ENCODE results near the gene ADAP1.

DNA sequence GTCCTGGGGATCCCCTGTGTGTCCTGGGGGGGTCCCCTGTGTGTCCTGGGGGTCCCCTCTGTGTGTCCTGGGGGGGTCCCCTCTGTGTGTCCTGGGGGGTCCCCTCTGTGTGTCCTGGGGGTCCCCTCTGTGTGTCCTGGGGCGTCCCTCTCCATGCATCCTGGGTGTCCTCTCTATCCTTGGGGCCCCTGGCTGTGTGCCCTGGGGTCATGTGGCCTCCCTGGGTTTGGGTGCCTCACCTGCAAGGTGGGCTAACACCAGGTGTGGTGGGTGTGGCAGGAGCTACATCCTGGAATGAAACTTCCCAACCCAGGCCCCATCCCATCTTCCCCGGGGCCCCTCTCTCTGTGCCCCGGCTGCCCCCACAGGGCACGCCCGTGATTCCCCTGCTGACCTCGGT lies 33.4 kb upstream of the ADAP1 start:
- TF ChIP-seq, protein P1, sequence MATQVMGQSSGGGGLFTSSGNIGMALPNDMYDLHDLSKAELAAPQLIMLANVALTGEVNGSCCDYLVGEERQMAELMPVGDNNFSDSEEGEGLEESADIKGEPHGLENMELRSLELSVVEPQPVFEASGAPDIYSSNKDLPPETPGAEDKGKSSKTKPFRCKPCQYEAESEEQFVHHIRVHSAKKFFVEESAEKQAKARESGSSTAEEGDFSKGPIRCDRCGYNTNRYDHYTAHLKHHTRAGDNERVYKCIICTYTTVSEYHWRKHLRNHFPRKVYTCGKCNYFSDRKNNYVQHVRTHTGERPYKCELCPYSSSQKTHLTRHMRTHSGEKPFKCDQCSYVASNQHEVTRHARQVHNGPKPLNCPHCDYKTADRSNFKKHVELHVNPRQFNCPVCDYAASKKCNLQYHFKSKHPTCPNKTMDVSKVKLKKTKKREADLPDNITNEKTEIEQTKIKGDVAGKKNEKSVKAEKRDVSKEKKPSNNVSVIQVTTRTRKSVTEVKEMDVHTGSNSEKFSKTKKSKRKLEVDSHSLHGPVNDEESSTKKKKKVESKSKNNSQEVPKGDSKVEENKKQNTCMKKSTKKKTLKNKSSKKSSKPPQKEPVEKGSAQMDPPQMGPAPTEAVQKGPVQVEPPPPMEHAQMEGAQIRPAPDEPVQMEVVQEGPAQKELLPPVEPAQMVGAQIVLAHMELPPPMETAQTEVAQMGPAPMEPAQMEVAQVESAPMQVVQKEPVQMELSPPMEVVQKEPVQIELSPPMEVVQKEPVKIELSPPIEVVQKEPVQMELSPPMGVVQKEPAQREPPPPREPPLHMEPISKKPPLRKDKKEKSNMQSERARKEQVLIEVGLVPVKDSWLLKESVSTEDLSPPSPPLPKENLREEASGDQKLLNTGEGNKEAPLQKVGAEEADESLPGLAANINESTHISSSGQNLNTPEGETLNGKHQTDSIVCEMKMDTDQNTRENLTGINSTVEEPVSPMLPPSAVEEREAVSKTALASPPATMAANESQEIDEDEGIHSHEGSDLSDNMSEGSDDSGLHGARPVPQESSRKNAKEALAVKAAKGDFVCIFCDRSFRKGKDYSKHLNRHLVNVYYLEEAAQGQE (tag by site-specific recombination; IDR thresholded peaks at IDR 0.05), result no peak
- TF ChIP-seq, protein P2, sequence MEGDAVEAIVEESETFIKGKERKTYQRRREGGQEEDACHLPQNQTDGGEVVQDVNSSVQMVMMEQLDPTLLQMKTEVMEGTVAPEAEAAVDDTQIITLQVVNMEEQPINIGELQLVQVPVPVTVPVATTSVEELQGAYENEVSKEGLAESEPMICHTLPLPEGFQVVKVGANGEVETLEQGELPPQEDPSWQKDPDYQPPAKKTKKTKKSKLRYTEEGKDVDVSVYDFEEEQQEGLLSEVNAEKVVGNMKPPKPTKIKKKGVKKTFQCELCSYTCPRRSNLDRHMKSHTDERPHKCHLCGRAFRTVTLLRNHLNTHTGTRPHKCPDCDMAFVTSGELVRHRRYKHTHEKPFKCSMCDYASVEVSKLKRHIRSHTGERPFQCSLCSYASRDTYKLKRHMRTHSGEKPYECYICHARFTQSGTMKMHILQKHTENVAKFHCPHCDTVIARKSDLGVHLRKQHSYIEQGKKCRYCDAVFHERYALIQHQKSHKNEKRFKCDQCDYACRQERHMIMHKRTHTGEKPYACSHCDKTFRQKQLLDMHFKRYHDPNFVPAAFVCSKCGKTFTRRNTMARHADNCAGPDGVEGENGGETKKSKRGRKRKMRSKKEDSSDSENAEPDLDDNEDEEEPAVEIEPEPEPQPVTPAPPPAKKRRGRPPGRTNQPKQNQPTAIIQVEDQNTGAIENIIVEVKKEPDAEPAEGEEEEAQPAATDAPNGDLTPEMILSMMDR (tag by site-specific recombination; IDR thresholded peaks at IDR 0.05), result no peak
- no peak for TF ChIP-seq ZNF561 (tag by site-specific recombination; IDR thresholded peaks at IDR 0.05; ENCODE audit: borderline replicate concordance)
- TF ChIP-seq ZNF785 (tag by site-specific recombination; IDR thresholded peaks at IDR 0.05), result no peak
- TF ChIP-seq OVOL3 (tag by site-specific recombination; IDR thresholded peaks at IDR 0.05), result no peak
- no peak for TF ChIP-seq GLI4 (tag by site-specific recombination; IDR thresholded peaks at IDR 0.05)
- TF ChIP-seq, protein P3, sequence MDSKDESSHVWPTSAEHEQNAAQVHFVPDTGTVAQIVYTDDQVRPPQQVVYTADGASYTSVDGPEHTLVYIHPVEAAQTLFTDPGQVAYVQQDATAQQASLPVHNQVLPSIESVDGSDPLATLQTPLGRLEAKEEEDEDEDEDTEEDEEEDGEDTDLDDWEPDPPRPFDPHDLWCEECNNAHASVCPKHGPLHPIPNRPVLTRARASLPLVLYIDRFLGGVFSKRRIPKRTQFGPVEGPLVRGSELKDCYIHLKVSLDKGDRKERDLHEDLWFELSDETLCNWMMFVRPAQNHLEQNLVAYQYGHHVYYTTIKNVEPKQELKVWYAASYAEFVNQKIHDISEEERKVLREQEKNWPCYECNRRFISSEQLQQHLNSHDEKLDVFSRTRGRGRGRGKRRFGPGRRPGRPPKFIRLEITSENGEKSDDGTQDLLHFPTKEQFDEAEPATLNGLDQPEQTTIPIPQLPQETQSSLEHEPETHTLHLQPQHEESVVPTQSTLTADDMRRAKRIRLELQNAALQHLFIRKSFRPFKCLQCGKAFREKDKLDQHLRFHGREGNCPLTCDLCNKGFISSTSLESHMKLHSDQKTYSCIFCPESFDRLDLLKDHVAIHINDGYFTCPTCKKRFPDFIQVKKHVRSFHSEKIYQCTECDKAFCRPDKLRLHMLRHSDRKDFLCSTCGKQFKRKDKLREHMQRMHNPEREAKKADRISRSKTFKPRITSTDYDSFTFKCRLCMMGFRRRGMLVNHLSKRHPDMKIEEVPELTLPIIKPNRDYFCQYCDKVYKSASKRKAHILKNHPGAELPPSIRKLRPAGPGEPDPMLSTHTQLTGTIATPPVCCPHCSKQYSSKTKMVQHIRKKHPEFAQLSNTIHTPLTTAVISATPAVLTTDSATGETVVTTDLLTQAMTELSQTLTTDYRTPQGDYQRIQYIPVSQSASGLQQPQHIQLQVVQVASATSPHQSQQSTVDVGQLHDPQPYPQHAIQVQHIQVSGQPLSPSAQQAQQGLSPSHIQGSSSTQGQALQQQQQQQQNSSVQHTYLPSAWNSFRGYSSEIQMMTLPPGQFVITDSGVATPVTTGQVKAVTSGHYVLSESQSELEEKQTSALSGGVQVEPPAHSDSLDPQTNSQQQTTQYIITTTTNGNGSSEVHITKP (tag by site-specific recombination; IDR thresholded peaks at IDR 0.05), result no peak
- no peak for TF ChIP-seq ZNF768 (tag by site-specific recombination; IDR thresholded peaks at IDR 0.05)
- no peak for TF ChIP-seq ZNF184 (tag by site-specific recombination; IDR thresholded peaks at IDR 0.05)
- no peak for TF ChIP-seq ZNF48 (tag by site-specific recombination; IDR thresholded peaks at IDR 0.05)
- no peak for TF ChIP-seq ZNF292 (tag by site-specific recombination; IDR thresholded peaks at IDR 0.05; ENCODE audit: borderline replicate concordance, low read depth)
- TF ChIP-seq ZBTB1 (tag by site-specific recombination; IDR thresholded peaks at IDR 0.05), result no peak
- TF ChIP-seq, protein P4, sequence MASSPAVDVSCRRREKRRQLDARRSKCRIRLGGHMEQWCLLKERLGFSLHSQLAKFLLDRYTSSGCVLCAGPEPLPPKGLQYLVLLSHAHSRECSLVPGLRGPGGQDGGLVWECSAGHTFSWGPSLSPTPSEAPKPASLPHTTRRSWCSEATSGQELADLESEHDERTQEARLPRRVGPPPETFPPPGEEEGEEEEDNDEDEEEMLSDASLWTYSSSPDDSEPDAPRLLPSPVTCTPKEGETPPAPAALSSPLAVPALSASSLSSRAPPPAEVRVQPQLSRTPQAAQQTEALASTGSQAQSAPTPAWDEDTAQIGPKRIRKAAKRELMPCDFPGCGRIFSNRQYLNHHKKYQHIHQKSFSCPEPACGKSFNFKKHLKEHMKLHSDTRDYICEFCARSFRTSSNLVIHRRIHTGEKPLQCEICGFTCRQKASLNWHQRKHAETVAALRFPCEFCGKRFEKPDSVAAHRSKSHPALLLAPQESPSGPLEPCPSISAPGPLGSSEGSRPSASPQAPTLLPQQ (tag by site-specific recombination; IDR thresholded peaks at IDR 0.05), result no peak
